ENCODE measurements around the gene CTBP1. TPM values are rescaled to one million over a fixed set of nuclear protein-coding genes. Genes with fewer than 3 reads are reported as not detected.

Gene CTBP1
- total RNA-seq, 1 experiment from 2014 or later = 223 TPM

- Histone ChIP-seq H3K79me2 (ENCODE audit: low read length) (peaks cover 79% of the 10 kb centered on the region), H3K4me2 (ENCODE audit: low read length) (no peak overlapping the region), H3K9me2 (replicated peaks; ENCODE audit: low read length) (no peaks in the 10 kb centered on the region), H3F3A (ENCODE audit: low read length, unreplicated experiment) (no peaks in the 10 kb centered on the region), H3K9ac (ENCODE audit: low read length) (no peak overlapping the region), H3K27me3 (ENCODE audit: low read length) (no peaks in the 10 kb centered on the region), H3K4me1 (ENCODE audit: insufficient read depth, low read length) (peaks cover 13% of the 10 kb centered on the region), H3K27ac (ENCODE audit: low read length) (no peak overlapping the region), H3K9me3 (ENCODE audit: low read length) (no peaks in the 10 kb centered on the region), H4K20me1 (ENCODE audit: low read length) (peaks cover 15% of the 10 kb centered on the region; the same call in 1 of the 2 replicates), H2AFZ (ENCODE audit: low read length) (no peak overlapping the region), H3K36me3 (ENCODE audit: low read depth, low read length) (no peaks in the 10 kb centered on the region; the same call in 1 of the 2 replicates), H3K4me3 (ENCODE audit: low read length) (no peak overlapping the region)
- no peak for DNase-seq
- intact Hi-C loops (cut with micrococcal nuclease) = no loop called here
- BruUV-seq (replicated peaks) = no TSS peak
- no peak for TF ChIP-seq EZH2phosphoT487 (IDR thresholded peaks at IDR 0.05; ENCODE audit: borderline replicate concordance, low read length)
- TF ChIP-seq CTCF (conservative IDR thresholded peaks at IDR 0.05; ENCODE audit: low read depth, low read length) = no peak
- no peak for TF ChIP-seq EZH2 (IDR thresholded peaks at IDR 0.05; ENCODE audit: low read length, unreplicated experiment)
- ChIA-PET CTCF (no interaction called here), POLR2A (ENCODE audit: unreplicated experiment) (no interaction called here)
- ATAC-seq = no peak
Observed at GRCh38 chr4:1241936-1242505, 6.9 kb downstream of the CTBP1 start.

- Histone ChIP-seq H3K36me3 (ENCODE audit: low read depth, low read length) (no peaks in the 10 kb centered on the region; the same call in 1 of the 2 replicates), H3K4me1 (ENCODE audit: insufficient read depth, low read length) (peaks cover 8% of the 10 kb centered on the region), H3K4me3 (ENCODE audit: low read length) (no peak overlapping the region), H4K20me1 (ENCODE audit: low read length) (peaks cover 15% of the 10 kb centered on the region; the same call in 1 of the 2 replicates), H3F3A (ENCODE audit: low read length, unreplicated experiment) (no peaks in the 10 kb centered on the region), H3K9me3 (ENCODE audit: low read length) (no peaks in the 10 kb centered on the region), H3K9me2 (replicated peaks; ENCODE audit: low read length) (no peaks in the 10 kb centered on the region), H2AFZ (ENCODE audit: low read length) (no peak overlapping the region), H3K27ac (ENCODE audit: low read length) (no peak overlapping the region), H3K79me2 (ENCODE audit: low read length) (peaks cover 74% of the 10 kb centered on the region), H3K27me3 (ENCODE audit: low read length) (no peaks in the 10 kb centered on the region), H3K9ac (ENCODE audit: low read length) (no peak overlapping the region), H3K4me2 (ENCODE audit: low read length) (no peak overlapping the region)
- no TSS peak for BruUV-seq (replicated peaks)
- ATAC-seq (no peak), DNase-seq (no peak)
- ChIA-PET POLR2A (ENCODE audit: unreplicated experiment) (no interaction called here), CTCF (no interaction called here)
- TF ChIP-seq EZH2 (IDR thresholded peaks at IDR 0.05; ENCODE audit: low read length, unreplicated experiment) (no peak), EZH2phosphoT487 (IDR thresholded peaks at IDR 0.05; ENCODE audit: borderline replicate concordance, low read length) (no peak), CTCF (conservative IDR thresholded peaks at IDR 0.05; ENCODE audit: low read depth, low read length) (no peak)
- intact Hi-C loops (cut with micrococcal nuclease) = no loop called here
Observed at GRCh38 chr4:1241466-1241935, 7.4 kb downstream of the CTBP1 start.

GRCh38 chr4:1240721-1241465 lies 8.0 kb downstream of the CTBP1 start:
- intact Hi-C loops (cut with micrococcal nuclease) = no loop called here
- CTCF ChIA-PET = no interaction called here
- no TSS peak for BruUV-seq (replicated peaks)
- DNase-seq = no peak
- Histone ChIP-seq H3K27ac (ENCODE audit: low read length) (no peak overlapping the region), H3K79me2 (ENCODE audit: low read length) (peaks cover 68% of the 10 kb centered on the region), H3K4me1 (ENCODE audit: insufficient read depth, low read length) (peaks cover 1% of the 10 kb centered on the region), H3K36me3 (ENCODE audit: low read depth, low read length) (no peaks in the 10 kb centered on the region; the same call in 1 of the 2 replicates), H2AFZ (ENCODE audit: low read length) (no peak overlapping the region), H3K9me2 (replicated peaks; ENCODE audit: low read length) (no peaks in the 10 kb centered on the region), H3K4me2 (ENCODE audit: low read length) (no peak overlapping the region), H3K4me3 (ENCODE audit: low read length) (no peak overlapping the region), H3K9ac (ENCODE audit: low read length) (no peak overlapping the region), H4K20me1 (ENCODE audit: low read length) (peaks cover 9% of the 10 kb centered on the region; the same call in 1 of the 2 replicates), H3K27me3 (ENCODE audit: low read length) (no peaks in the 10 kb centered on the region), H3F3A (ENCODE audit: low read length, unreplicated experiment) (no peaks in the 10 kb centered on the region), H3K9me3 (ENCODE audit: low read length) (no peaks in the 10 kb centered on the region)
- no peak for ATAC-seq
- TF ChIP-seq CTCF (conservative IDR thresholded peaks at IDR 0.05; ENCODE audit: low read depth, low read length) = no peak
- no peak for TF ChIP-seq EZH2phosphoT487 (IDR thresholded peaks at IDR 0.05; ENCODE audit: borderline replicate concordance, low read length)
- no peak for TF ChIP-seq EZH2 (IDR thresholded peaks at IDR 0.05; ENCODE audit: low read length, unreplicated experiment)
- POLR2A ChIA-PET (ENCODE audit: unreplicated experiment) = no interaction called here

Measured in PC-3 (cell line).